Neuronal stem cell (in vitro differentiated cells): ENCODE results near the gene LPP.

Source experiments
- DNase-seq: peaks from one replicate; pipeline ENCODE4 v3.0.0-alpha.2; 2013; ENCODE audit warnings: low spot score
- H2AFZ ChIP-seq: one replicate; pipeline ENCODE4 v1.6.1; 2013; ENCODE audit warnings: mild to moderate bottlenecking, low read length, inconsistent platforms
- H2AK5ac ChIP-seq: 2 replicates; pipeline ENCODE4 v1.6.1; 2013; ENCODE audit warnings: low read depth, mild to moderate bottlenecking, inconsistent platforms, low read length, moderate library complexity, mixed read lengths
- H2BK120ac ChIP-seq: 2 replicates; pipeline ENCODE4 v1.6.1; 2013; ENCODE audit warnings: low read depth, mild to moderate bottlenecking, inconsistent platforms, low read length, moderate library complexity, mixed read lengths
- H2BK12ac ChIP-seq: one replicate; pipeline ENCODE4 v1.6.1; 2013; ENCODE audit warnings: low read length, inconsistent platforms
- H2BK15ac ChIP-seq: 2 replicates; pipeline ENCODE4 v1.6.1; 2013; ENCODE audit warnings: mild to moderate bottlenecking, low read length, inconsistent platforms, mixed read lengths
- H2BK5ac ChIP-seq: one replicate; pipeline ENCODE4 v1.6.1; 2013; ENCODE audit warnings: inconsistent platforms, mild to moderate bottlenecking, low read length, moderate library complexity
- H3K14ac ChIP-seq: one replicate; pipeline ENCODE4 v1.6.1; 2013; ENCODE audit warnings: low read length, inconsistent platforms
- H3K18ac ChIP-seq: 2 replicates; pipeline ENCODE4 v1.6.1; 2013; ENCODE audit warnings: low read length, inconsistent platforms
- H3K23ac ChIP-seq: 2 replicates; pipeline ENCODE4 v1.6.1; 2013; ENCODE audit warnings: low read depth, mild to moderate bottlenecking, mixed read lengths, low read length, inconsistent platforms; ENCODE audit not compliant: poor library complexity
- H3K27ac ChIP-seq: replicated peaks from 3 replicates; pipeline ENCODE4 v1.5.1; 2013; ENCODE audit warnings: low read length, inconsistent platforms
- H3K27me3 ChIP-seq, 3 experiments: 2 replicates each; pipeline ENCODE4 v1.6.1; 2013; ENCODE audit warnings: low read length in 3 of 3, mild to moderate bottlenecking in 2 of 3, inconsistent platforms in 1 of 3, low read depth in 1 of 3, mixed read lengths in 1 of 3, moderate library complexity in 1 of 3; ENCODE audit not compliant: control insufficient read depth in 3 of 3, insufficient read depth in 3 of 3
- H3K36me3 ChIP-seq, 2 donors: replicated peaks in 1 of 2; 2 replicates each; pipeline ENCODE4 v1.6.1; 2013; ENCODE audit warnings: low read length in 2 of 2; ENCODE audit not compliant: control insufficient read depth in 2 of 2, insufficient read depth in 2 of 2
- H3K4ac ChIP-seq: 2 replicates; pipeline ENCODE4 v1.6.1; 2013; ENCODE audit warnings: inconsistent platforms, mild to moderate bottlenecking, low read length, moderate library complexity
- H3K4me1 ChIP-seq, 2 donors: 1 replicate in 1 of 2; 2 replicates in 1 of 2; pipeline ENCODE4 v1.6.1; 2013; ENCODE audit warnings: low read length in 2 of 2, low read depth in 1 of 2; ENCODE audit not compliant: control insufficient read depth in 2 of 2, insufficient read depth in 1 of 2
- H3K4me2 ChIP-seq: one replicate; pipeline ENCODE4 v1.6.1; 2013; ENCODE audit warnings: mild to moderate bottlenecking, low read length, inconsistent platforms; ENCODE audit not compliant: insufficient read depth, poor library complexity, severe bottlenecking
- H3K4me3 ChIP-seq, 2 donors: 2 replicates each; pipeline ENCODE4 v1.5.1; 2013; ENCODE audit warnings: low read length in 2 of 2, mild to moderate bottlenecking in 2 of 2, inconsistent platforms in 1 of 2, moderate library complexity in 1 of 2
- H3K79me1 ChIP-seq: one replicate; pipeline ENCODE4 v1.6.1; 2013; ENCODE audit warnings: low read depth, mild to moderate bottlenecking, inconsistent platforms, low read length, moderate library complexity
- H3K9ac ChIP-seq: one replicate; pipeline ENCODE4 v1.6.1; 2013; ENCODE audit warnings: mild to moderate bottlenecking, low read depth, low read length, inconsistent platforms; ENCODE audit not compliant: poor library complexity
- H3K9me3 ChIP-seq, 2 donors: replicated peaks in 1 of 2; 2 replicates each; pipeline versions ENCODE3 to v1.6.1; 2013; ENCODE audit warnings: low read length in 2 of 2, mild to moderate bottlenecking in 2 of 2, inconsistent platforms in 1 of 2, low read depth in 1 of 2, mixed read lengths in 1 of 2, moderate library complexity in 1 of 2; ENCODE audit not compliant: control insufficient read depth in 2 of 2, insufficient read depth in 1 of 2
- H4K8ac ChIP-seq: one replicate; pipeline ENCODE4 v1.6.1; 2013; ENCODE audit warnings: low read depth, mild to moderate bottlenecking, inconsistent platforms, low read length, moderate library complexity
- H4K91ac ChIP-seq: one replicate; pipeline ENCODE4 v1.6.1; 2013; ENCODE audit warnings: low read length, low read depth, mild to moderate bottlenecking, inconsistent platforms; ENCODE audit not compliant: poor library complexity
- WGBS, 2 donors: extraction: QIAGEN DNeasy Blood & Tissue Kit; methylation state at CpG; one replicate each; pipeline ENCODE4 v1.1.7; 2013; ENCODE audit warnings: missing lambda C conversion rate in 2 of 2, mixed read lengths in 1 of 2; ENCODE audit not compliant: insufficient read length in 2 of 2, insufficient replicate concordance in 1 of 2; ENCODE audit errors: extremely low coverage in 2 of 2; 5-methylcytosine and 5-hydroxymethylcytosine counted together

Gene LPP

GRCh38 chr3:188854772-188855149 is 700.8 kb downstream of the LPP start:
- no peak overlapping the region for H4K91ac ChIP-seq
- peaks cover 5 to 6% of the 10 kb centered on the region in 2 donors for H3K4me1 ChIP-seq
- H3K4ac ChIP-seq, result no peak overlapping the region
- H2BK15ac ChIP-seq, result no peak overlapping the region
- H3K9ac ChIP-seq, result no peak overlapping the region
- H3K27me3 ChIP-seq, result no peaks in the 10 kb centered on the region
- H2AFZ ChIP-seq, result no peak overlapping the region
- H2AK5ac ChIP-seq, result no peak overlapping the region
- no peak overlapping the region for H4K8ac ChIP-seq
- H3K23ac ChIP-seq, result no peak overlapping the region
- no peak overlapping the region for H2BK120ac ChIP-seq
- no peaks in the 10 kb centered on the region for H3K9me3 ChIP-seq
- DNase-seq, result no peak
- no peak overlapping the region for H3K18ac ChIP-seq
- no peaks in the 10 kb centered on the region for H3K79me1 ChIP-seq
- H3K36me3 ChIP-seq, result no peaks in the 10 kb centered on the region
- no peak overlapping the region for H3K14ac ChIP-seq
- H2BK5ac ChIP-seq, result no peak overlapping the region
- H3K4me2 ChIP-seq, result no peak overlapping the region
- no peak overlapping the region for H3K27ac ChIP-seq
- no peak overlapping the region for H3K4me3 ChIP-seq
- H2BK12ac ChIP-seq, result no peak overlapping the region

GRCh38 chr3:188855675-188856074 is 701.7 kb downstream of the LPP start:
- no peak overlapping the region for H2BK15ac ChIP-seq
- H3K23ac ChIP-seq, result no peak overlapping the region
- H3K9ac ChIP-seq, result no peak overlapping the region
- no CpG with 5 or more reads among the region's 3 CpGs for WGBS, 2 donors
- H3K27me3 ChIP-seq, result no peaks in the 10 kb centered on the region
- no peak overlapping the region for H3K4me3 ChIP-seq
- no peak overlapping the region for H3K27ac ChIP-seq
- H2BK12ac ChIP-seq, result no peak overlapping the region
- DNase-seq, result no peak
- H3K9me3 ChIP-seq, result no peaks in the 10 kb centered on the region
- H3K4me1 ChIP-seq, result peaks cover 5 to 6% of the 10 kb centered on the region in 2 donors
- no peak overlapping the region for H2BK5ac ChIP-seq
- H4K91ac ChIP-seq, result no peak overlapping the region
- H3K14ac ChIP-seq, result no peak overlapping the region
- H2BK120ac ChIP-seq, result no peak overlapping the region
- no peak overlapping the region for H3K4ac ChIP-seq
- H2AFZ ChIP-seq, result no peak overlapping the region
- H3K79me1 ChIP-seq, result no peaks in the 10 kb centered on the region
- no peak overlapping the region for H2AK5ac ChIP-seq
- H3K36me3 ChIP-seq, result no peaks in the 10 kb centered on the region
- no peak overlapping the region for H4K8ac ChIP-seq
- no peak overlapping the region for H3K18ac ChIP-seq
- H3K4me2 ChIP-seq, result no peak overlapping the region

GRCh38 chr3:188860147-188860546 is 706.2 kb downstream of the LPP start:
- DNase-seq, result no peak
- H3K23ac ChIP-seq, result no peak overlapping the region
- H2BK120ac ChIP-seq, result no peak overlapping the region
- H2BK15ac ChIP-seq, result no peak overlapping the region
- no peak overlapping the region for H2BK12ac ChIP-seq
- H3K27me3 ChIP-seq, result no peaks in the 10 kb centered on the region
- no peak overlapping the region for H3K14ac ChIP-seq
- H3K9me3 ChIP-seq, result no peaks in the 10 kb centered on the region
- no peak overlapping the region for H4K91ac ChIP-seq
- no peak overlapping the region for H3K18ac ChIP-seq
- H3K36me3 ChIP-seq, result no peaks in the 10 kb centered on the region
- no peak overlapping the region for H3K4me2 ChIP-seq
- H4K8ac ChIP-seq, result no peak overlapping the region
- no peak overlapping the region for H3K4ac ChIP-seq
- H3K4me1 ChIP-seq, result peaks cover 3 to 4% of the 10 kb centered on the region in 2 donors
- no peak overlapping the region for H2AFZ ChIP-seq
- no peak overlapping the region for H3K9ac ChIP-seq
- H3K4me3 ChIP-seq, result no peak overlapping the region
- no peaks in the 10 kb centered on the region for H3K79me1 ChIP-seq
- no peak overlapping the region for H3K27ac ChIP-seq
- H2BK5ac ChIP-seq, result no peak overlapping the region
- whole genome bisulfite sequencing, 2 donors, result no CpG with 5 or more reads among the region's 3 CpGs
- no peak overlapping the region for H2AK5ac ChIP-seq

- no peak overlapping the region for H2BK12ac ChIP-seq
- H2BK15ac ChIP-seq, result no peak overlapping the region
- no peak overlapping the region for H2AK5ac ChIP-seq
- no peak overlapping the region for H3K14ac ChIP-seq
- H3K4me1 ChIP-seq, result peaks cover 0 to 4% of the 10 kb centered on the region in 2 donors
- no peak overlapping the region for H3K9ac ChIP-seq
- H3K36me3 ChIP-seq, result peaks cover 0 to 10% of the 10 kb centered on the region in 2 donors
- H2BK5ac ChIP-seq, result no peak overlapping the region
- H4K8ac ChIP-seq, result no peak overlapping the region
- no peak overlapping the region for H3K4me2 ChIP-seq
- H3K4me3 ChIP-seq, result no peak overlapping the region
- DNase-seq, result no peak
- no peak overlapping the region for H3K18ac ChIP-seq
- no peaks in the 10 kb centered on the region for H3K27me3 ChIP-seq
- no peak overlapping the region for H2AFZ ChIP-seq
- H3K9me3 ChIP-seq, result no peaks in the 10 kb centered on the region
- no peak overlapping the region for H2BK120ac ChIP-seq
- H3K23ac ChIP-seq, result no peak overlapping the region
- no peak overlapping the region for H3K4ac ChIP-seq
- no CpG with 5 or more reads among the region's 5 CpGs for WGBS, 2 donors
- H4K91ac ChIP-seq, result no peak overlapping the region
- no peaks in the 10 kb centered on the region for H3K79me1 ChIP-seq
- H3K27ac ChIP-seq, result no peak overlapping the region
Measured at GRCh38 chr3:188861842-188862744, 708.1 kb downstream of the LPP start.
